Endothelial cell (in vitro differentiated cells): Measurements from ENCODE around the gene RIPPLY1. TPM values are rescaled to one million over a fixed set of nuclear protein-coding genes. Genes with fewer than 3 reads are reported as not detected.

ENCODE experiments used
- DNase-seq: peaks from one replicate; pipeline ENCODE4 v3.0.0; 2021; ENCODE audit warnings: low spot score
- H3K27ac Mint-ChIP-seq: one replicate; pipeline ENCODE4 v1.8.0; 2021; ENCODE audit warnings: mixed read lengths, inconsistent platforms; ENCODE audit not compliant: unreplicated experiment
- H3K27me3 Mint-ChIP-seq: one replicate; pipeline ENCODE4 v1.8.0; 2021; ENCODE audit warnings: mild to moderate bottlenecking, moderate library complexity, mixed read lengths, inconsistent platforms; ENCODE audit not compliant: unreplicated experiment
- H3K36me3 Mint-ChIP-seq: one replicate; pipeline ENCODE4 v1.8.0; 2021; ENCODE audit warnings: mild to moderate bottlenecking, low read depth, mixed read lengths, inconsistent platforms; ENCODE audit not compliant: unreplicated experiment
- H3K4me1 Mint-ChIP-seq: one replicate; pipeline ENCODE4 v1.8.0; 2021; ENCODE audit warnings: mild to moderate bottlenecking, mixed read lengths, inconsistent platforms; ENCODE audit not compliant: unreplicated experiment
- H3K4me3 Mint-ChIP-seq: one replicate; pipeline ENCODE4 v1.8.0; 2021; ENCODE audit warnings: mild to moderate bottlenecking, mixed read lengths, inconsistent platforms; ENCODE audit not compliant: unreplicated experiment
- H3K9me3 Mint-ChIP-seq: one replicate; pipeline ENCODE4 v1.8.0; 2021; ENCODE audit warnings: mixed read lengths, inconsistent platforms; ENCODE audit not compliant: unreplicated experiment
- CTCF ChIP-seq: fragments of 200-600 bp; sonication (generic); IDR thresholded peaks from one replicate; pipeline ENCODE4 v1.5.0; 2021; ENCODE audit warnings: antibody characterized with exemption; ENCODE audit not compliant: unreplicated experiment
- long read RNA-seq: library from polyadenylated mRNA; unstranded; transcript quantifications from one replicate; pipeline ENCODE4 v2.0.0, GENCODE V29; 2020; ENCODE audit not compliant: unreplicated experiment
- total RNA-seq: library from RNA; stranded (reverse); fragmentation: NEBNext Ultra II Directional; extraction: Animal tissue kit (Norgen Biotek cat#: 25700); gene quantifications from one replicate; pipeline ENCODE4 v1.2.1, GENCODE V29; 2021; ENCODE audit not compliant: unreplicated experiment

Gene RIPPLY1, protein sequence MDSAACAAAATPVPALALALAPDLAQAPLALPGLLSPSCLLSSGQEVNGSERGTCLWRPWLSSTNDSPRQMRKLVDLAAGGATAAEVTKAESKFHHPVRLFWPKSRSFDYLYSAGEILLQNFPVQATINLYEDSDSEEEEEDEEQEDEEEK
- not detected for total RNA-seq
- long read RNA-seq: 0 reads

DNA sequence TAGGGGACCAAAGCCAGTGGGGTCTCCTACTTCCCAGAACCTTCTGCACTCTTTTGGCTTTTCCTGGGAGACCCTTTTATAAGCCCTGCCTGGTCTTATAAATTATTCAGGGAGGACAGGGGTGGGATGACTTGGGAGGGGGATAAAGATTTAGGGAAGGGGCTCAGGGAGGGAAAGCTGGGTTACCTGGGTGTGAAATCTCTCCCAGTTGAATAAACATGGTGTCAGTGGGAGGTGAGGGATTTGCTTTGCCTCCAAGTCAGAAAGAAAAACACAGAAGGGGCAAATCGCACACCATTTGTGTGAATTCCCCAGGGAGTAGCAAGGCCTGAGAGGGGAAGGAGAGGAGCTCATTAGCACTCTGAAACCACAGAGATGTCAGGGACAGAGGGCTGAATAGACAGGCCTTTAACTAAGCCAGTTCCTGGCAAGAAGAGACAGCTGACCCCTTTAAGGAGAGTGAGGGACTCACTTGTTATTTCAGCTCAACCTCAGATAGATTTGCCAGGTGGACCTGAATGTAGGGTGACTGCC, at the start of gene RIPPLY1:
RIPPLY1 (minus strand) TSS at position 51 of the 534 bp plus-strand sequence. CDS start 54 bp downstream, outside the sequence.
- Mint-ChIP-seq H3K27me3 (peaks cover 2% of the 10 kb centered on the region), H3K4me1 (peaks cover 7% of the 10 kb centered on the region), H3K9me3 (no peaks in the 10 kb centered on the region), H3K4me3 (no peak within 1 kb of the TSS), H3K27ac (no peak within 1 kb of the TSS), H3K36me3 (no peaks in the 10 kb centered on the region)
- no peak for DNase-seq
- no peak for TF ChIP-seq CTCF

- H3K4me1 Mint-ChIP-seq: no peaks in the 10 kb centered on the region
- no peaks in the 10 kb centered on the region for H3K27me3 Mint-ChIP-seq
- no peak overlapping the region for H3K27ac Mint-ChIP-seq
- H3K36me3 Mint-ChIP-seq: no peaks in the 10 kb centered on the region
- no peaks in the 10 kb centered on the region for H3K9me3 Mint-ChIP-seq
- no peak overlapping the region for H3K4me3 Mint-ChIP-seq
- no peak for TF ChIP-seq CTCF
- DNase-seq: no peak
Measured at GRCh38 chrX:106952538-106952937, 49.4 kb upstream of the RIPPLY1 start.

DNA sequence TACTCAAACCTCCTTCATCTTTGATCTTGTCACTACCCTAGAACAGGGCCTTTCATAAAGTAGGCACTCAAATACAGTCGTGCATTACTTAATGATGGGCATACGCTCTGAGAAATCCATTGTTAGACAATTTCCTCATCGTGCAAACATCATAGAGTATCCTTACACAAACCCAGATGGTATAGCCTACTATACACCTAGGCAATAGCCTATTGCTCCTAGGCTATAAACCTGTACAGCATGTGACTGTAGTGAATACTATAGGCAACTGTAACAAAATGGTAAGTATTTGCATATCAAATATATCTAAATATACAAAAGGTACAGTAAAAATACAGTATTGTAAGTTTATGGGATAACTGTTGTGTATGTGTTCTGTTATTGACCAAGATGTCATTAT, 48.9 kb upstream of the RIPPLY1 start:
- no peaks in the 10 kb centered on the region for H3K36me3 Mint-ChIP-seq
- DNase-seq: no peak
- no peaks in the 10 kb centered on the region for H3K4me1 Mint-ChIP-seq
- H3K9me3 Mint-ChIP-seq: no peaks in the 10 kb centered on the region
- no peaks in the 10 kb centered on the region for H3K27me3 Mint-ChIP-seq
- H3K27ac Mint-ChIP-seq: no peak overlapping the region
- no peak overlapping the region for H3K4me3 Mint-ChIP-seq
- no peak for TF ChIP-seq CTCF

GRCh38 chrX:106951230-106951629, 48.1 kb upstream of the RIPPLY1 start:
- Mint-ChIP-seq H3K27me3 (no peaks in the 10 kb centered on the region), H3K9me3 (no peaks in the 10 kb centered on the region), H3K4me1 (no peaks in the 10 kb centered on the region), H3K4me3 (no peak overlapping the region), H3K36me3 (no peaks in the 10 kb centered on the region), H3K27ac (no peak overlapping the region)
- DNase-seq: no peak
- no peak for TF ChIP-seq CTCF

GRCh38 chrX:106950381-106950780, 47.2 kb upstream of the RIPPLY1 start:
- no peaks in the 10 kb centered on the region for H3K9me3 Mint-ChIP-seq
- H3K4me3 Mint-ChIP-seq: no peak overlapping the region
- no peak for DNase-seq
- H3K4me1 Mint-ChIP-seq: no peaks in the 10 kb centered on the region
- TF ChIP-seq CTCF: no peak
- no peaks in the 10 kb centered on the region for H3K36me3 Mint-ChIP-seq
- no peaks in the 10 kb centered on the region for H3K27me3 Mint-ChIP-seq
- no peak overlapping the region for H3K27ac Mint-ChIP-seq
